CD4-positive, alpha-beta T cell treated with Interleukin-21 for 1 hour (primary cell): Measurements from ENCODE around the gene CRYGN.
A peak's percentile ranks its signal among the peaks of the same experiment; 100 is the strongest.

Source experiments
- DNase-seq: peaks from one replicate; pipeline ENCODE4 v3.0.0-alpha.2; 2020

The CRYGN gene

GRCh38 chr7:151389096-151389767 is 50.7 kb downstream of the CRYGN start:
- DNase-seq, result no peak

GRCh38 chr7:151388430-151388829 is 51.5 kb downstream of the CRYGN start:
- DNase-seq, result no peak

GRCh38 chr7:151388007-151388297 is 52.0 kb downstream of the CRYGN start:
- no peak for DNase-seq

- DNase-seq, result no peak
These were observed 52.6 kb downstream of the CRYGN start for GRCh38 chr7:151387161-151388006.

GRCh38 chr7:151386301-151387160 is 53.4 kb downstream of the CRYGN start:
- DNase-seq, result no peak

GRCh38 chr7:151385626-151386300 is 54.2 kb downstream of the CRYGN start:
- no peak for DNase-seq

GRCh38 chr7:151384776-151385625 is 54.9 kb downstream of the CRYGN start:
- no peak for DNase-seq

GRCh38 chr7:151384352-151384697 is 55.6 kb downstream of the CRYGN start:
- DNase-seq, result no peak

GRCh38 chr7:151383638-151384351 is 56.1 kb downstream of the CRYGN start:
- DNase-seq, result no peak

GRCh38 chr7:151382079-151382885 is 57.7 kb downstream of the CRYGN start:
- DNase-seq, result peak; percentile 72

- DNase-seq, result peak; percentile 71
These were observed 58.4 kb downstream of the CRYGN start for GRCh38 chr7:151381348-151382078.

GRCh38 chr7:151381098-151381347 is 58.9 kb downstream of the CRYGN start:
- DNase-seq, result peak; percentile 21

GRCh38 chr7:151380199-151381097 is 59.5 kb downstream of the CRYGN start:
- no peak for DNase-seq

- no peak for DNase-seq
These were observed 60.3 kb downstream of the CRYGN start for GRCh38 chr7:151379534-151380198.

GRCh38 chr7:151379193-151379520 is 60.8 kb downstream of the CRYGN start:
- no peak for DNase-seq
